HG03025 (cell line): ENCODE results near the gene AK6.
"Not testable (repeated sequence)": the region's sequence is repeated elsewhere in the genome, so short reads cannot be mapped to it uniquely, and the experiment has no call there.

Experiments used
- ATAC-seq: cut with Tn5 transposase; IDR thresholded peaks from one replicate; pipeline ENCODE4 v1.9.1; 2021; ENCODE audit warnings: mild to moderate bottlenecking, moderate library complexity; ENCODE audit not compliant: unreplicated experiment, low FRiP score

AK6 gene

GRCh38 chr5:69369340-69370121 is at the start of gene AK6, which contains the start of the genes RAD17 and TAF9:
Gene AK6 (minus strand): TSS chr5:69369520. CDS start chr5:69369490, 30 bp downstream.
Gene RAD17 (plus strand): TSS chr5:69369818. CDS start chr5:69372209, 2,391 bp downstream.
Gene TAF9 (minus strand): TSS chr5:69369520. CDS start chr5:69365737, 3,783 bp downstream.
- peak; percentile 88 for ATAC-seq

GRCh38 chr5:69418554-69418953 is 49.2 kb upstream of the AK6 start:
- no peak for ATAC-seq

- ATAC-seq = no peak
Measured at GRCh38 chr5:69416699-69417098, 47.4 kb upstream of the AK6 start.

- no peak for ATAC-seq
Measured at GRCh38 chr5:69416180-69416579, 46.9 kb upstream of the AK6 start.

- no peak for ATAC-seq
Measured at GRCh38 chr5:69415584-69415958, 46.3 kb upstream of the AK6 start.

GRCh38 chr5:69414885-69415583 is 45.7 kb upstream of the AK6 start, which contains the start of gene MARVELD2:
Gene MARVELD2 (plus strand): TSS chr5:69415116. CDS start chr5:69419386, 4,270 bp downstream.
- peak; percentile 53 for ATAC-seq

GRCh38 chr5:69404659-69405330 is 35.5 kb upstream of the AK6 start:
- ATAC-seq = no peak

- ATAC-seq = no peak
Measured at GRCh38 chr5:69378376-69378775, 9.1 kb upstream of the AK6 start.

GRCh38 chr5:69374911-69375446 is 5.7 kb upstream of the AK6 start:
- ATAC-seq = peak; percentile 79

- no peak for ATAC-seq
Measured at GRCh38 chr5:69372394-69372793, 3.1 kb upstream of the AK6 start.

- not testable (repeated sequence) for ATAC-seq
Measured at GRCh38 chr5:69370335-69370734, 1.0 kb upstream of the AK6 start.

GRCh38 chr5:69368458-69369339 is 621 bp downstream of the AK6 start:
- ATAC-seq = peak; percentile 19

- ATAC-seq = no peak
Measured at GRCh38 chr5:69367697-69368279, 1.5 kb downstream of the AK6 start.

- no peak for ATAC-seq
Measured at GRCh38 chr5:69364850-69365249, 4.5 kb downstream of the AK6 start.

GRCh38 chr5:69364414-69364813 is 4.9 kb downstream of the AK6 start:
- no peak for ATAC-seq

GRCh38 chr5:69360442-69360841 is 8.9 kb downstream of the AK6 start:
- ATAC-seq = no peak

- no peak for ATAC-seq
Measured at GRCh38 chr5:69359699-69360098, 9.6 kb downstream of the AK6 start.

GRCh38 chr5:69350664-69351063 is 18.7 kb downstream of the AK6 start:
- no peak for ATAC-seq

- no peak for ATAC-seq
Measured at GRCh38 chr5:69343083-69343482, 26.2 kb downstream of the AK6 start.
